ENCODE measurements around the gene ST3GAL5.

ST3GAL5 gene

DNA sequence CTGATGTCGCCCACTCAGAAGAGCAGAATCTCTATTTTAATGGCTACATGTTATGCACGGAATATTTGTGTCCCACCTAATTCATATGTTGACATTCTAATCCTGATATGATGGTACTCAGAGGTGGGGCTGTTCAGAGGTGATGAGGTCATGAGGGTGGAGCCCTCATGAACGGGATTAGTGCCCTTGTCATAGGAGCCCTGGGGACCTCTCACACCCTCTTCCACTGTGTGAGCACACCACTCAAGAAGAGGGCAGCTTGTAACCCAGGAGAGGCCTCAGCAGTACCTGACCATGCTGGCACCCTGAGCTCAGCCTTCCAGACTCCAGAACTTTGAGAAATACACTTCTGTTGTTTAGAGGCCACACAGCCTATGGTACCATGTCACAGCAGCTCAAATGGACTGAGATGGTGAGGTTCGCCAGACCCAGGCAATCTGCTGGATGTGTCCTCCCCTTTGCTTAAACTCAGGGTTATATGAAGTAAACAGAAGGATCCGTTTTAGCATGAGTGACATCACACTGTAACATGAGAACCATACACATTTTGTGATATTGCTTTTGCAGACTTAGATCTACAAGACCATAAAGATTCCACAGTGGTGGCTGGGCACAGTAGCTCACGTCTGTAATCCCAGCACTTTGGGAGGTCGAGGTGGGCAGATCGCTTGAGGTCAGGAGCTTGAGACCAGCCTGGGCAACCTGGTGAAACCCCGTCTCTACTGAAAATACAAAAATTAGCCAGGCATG lies 86.3 kb downstream of the ST3GAL5 start:
- no peak for DNase-seq

DNA sequence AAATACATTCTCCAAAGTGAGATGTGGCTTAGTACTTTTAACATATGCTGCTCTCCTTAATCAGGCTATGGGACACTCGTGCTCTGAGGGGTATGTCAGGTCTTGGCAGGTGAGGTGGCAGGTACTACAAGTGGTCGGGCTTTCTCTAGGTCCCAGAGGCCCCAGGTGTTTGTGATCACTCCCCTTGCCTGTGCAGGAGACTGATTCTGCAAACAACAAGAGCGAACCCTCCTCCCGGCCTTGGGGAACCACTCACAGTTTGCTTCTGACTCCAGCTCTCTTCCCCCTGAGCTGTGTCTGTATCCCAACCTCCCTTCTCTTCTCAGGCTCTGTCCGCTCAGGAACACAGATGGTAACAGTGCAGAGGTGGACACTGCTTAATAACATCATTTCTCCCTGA lies 86.9 kb downstream of the ST3GAL5 start:
- DNase-seq = no peak

GRCh38 chr2:85800586-85800985 lies 88.2 kb downstream of the ST3GAL5 start:
- DNase-seq = no peak

- DNase-seq = no peak
Measured at GRCh38 chr2:85799215-85799956, 89.4 kb downstream of the ST3GAL5 start.

DNA sequence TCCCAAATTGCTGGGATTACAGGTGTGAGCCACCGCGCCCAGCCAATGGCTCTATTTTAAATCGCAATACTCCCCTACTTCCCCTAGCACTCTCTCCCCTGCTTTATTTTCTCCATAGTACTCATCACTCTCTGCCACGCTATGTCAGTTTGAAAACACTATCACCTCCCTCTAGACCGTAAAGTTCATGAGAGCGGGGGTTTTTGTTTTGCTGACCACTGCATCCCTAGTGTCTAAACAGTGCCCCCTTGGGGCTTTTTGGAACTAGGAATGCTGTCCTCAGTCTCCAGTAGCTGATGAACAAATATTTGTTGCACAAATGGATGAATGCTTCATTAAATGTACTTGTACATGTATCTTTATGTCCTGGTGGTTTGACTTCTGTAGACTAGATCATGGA lies 90.9 kb downstream of the ST3GAL5 start:
- DNase-seq = no peak

GRCh38 chr2:85797263-85797660 lies 91.5 kb downstream of the ST3GAL5 start:
- DNase-seq = no peak

DNA sequence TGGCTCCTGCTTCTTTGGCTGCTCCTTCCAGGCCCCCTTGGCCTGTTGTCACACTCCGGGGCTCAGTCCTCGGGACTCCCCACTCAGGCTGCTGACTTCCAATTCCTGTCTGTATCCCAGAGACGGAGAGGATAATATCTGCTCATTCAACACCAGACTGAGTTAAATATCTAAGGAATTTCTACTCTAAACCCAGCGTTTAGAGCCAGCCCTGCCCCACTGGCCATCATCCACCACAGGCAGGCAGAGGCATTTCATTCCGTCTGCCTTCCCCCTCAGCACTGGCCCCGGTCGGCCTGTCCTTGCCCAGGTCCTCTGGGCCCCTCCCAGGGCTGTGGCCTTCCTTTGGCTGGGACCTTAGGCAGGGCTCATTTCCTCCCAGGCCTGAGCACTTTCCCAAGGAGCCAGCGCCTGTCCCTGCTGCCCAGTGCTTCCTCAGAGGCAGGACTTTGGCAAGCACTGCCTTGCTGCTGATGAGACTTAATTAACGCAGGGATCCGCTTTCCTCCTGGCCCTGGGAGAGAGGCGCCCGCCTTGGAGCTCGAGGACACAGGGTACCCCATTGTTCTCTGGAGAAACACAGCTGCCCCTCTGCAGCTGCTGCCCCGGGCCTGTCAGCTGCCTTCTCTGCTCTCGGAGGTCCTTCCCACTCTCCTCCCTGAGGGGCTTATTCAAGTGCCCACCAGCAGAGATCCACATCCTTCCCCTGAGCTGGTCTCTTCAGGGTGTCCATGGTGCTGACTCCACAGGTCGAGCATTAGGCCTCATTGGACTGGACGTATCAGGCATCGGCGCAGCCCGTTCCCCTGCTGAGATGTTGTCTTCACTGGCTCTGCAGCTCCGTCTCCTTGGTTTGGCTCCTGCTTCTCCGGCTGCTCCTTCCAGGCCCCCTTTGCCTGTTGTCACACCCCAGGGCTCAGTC lies 92.2 kb downstream of the ST3GAL5 start:
- DNase-seq = no peak

DNA sequence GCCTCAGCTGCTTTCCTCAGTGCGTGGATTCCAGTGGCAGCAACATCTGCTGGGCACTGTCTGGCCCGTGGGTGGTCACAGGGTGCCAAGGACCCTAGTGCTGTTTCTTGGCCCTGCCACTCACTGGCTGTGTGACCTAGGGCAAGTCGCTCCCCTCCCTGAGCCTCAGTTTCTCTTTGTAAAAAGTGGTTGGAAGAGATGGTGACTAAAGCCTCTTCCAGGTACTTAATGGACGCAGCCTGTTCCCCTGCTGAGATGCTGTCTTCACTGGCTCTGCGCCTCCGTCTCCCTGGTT lies 92.8 kb downstream of the ST3GAL5 start:
- DNase-seq = no peak

- no peak for DNase-seq
Measured at GRCh38 chr2:85795331-85796045, 93.3 kb downstream of the ST3GAL5 start.

- DNase-seq = no peak
Measured at GRCh38 chr2:85794491-85795121, 94.2 kb downstream of the ST3GAL5 start.

DNA sequence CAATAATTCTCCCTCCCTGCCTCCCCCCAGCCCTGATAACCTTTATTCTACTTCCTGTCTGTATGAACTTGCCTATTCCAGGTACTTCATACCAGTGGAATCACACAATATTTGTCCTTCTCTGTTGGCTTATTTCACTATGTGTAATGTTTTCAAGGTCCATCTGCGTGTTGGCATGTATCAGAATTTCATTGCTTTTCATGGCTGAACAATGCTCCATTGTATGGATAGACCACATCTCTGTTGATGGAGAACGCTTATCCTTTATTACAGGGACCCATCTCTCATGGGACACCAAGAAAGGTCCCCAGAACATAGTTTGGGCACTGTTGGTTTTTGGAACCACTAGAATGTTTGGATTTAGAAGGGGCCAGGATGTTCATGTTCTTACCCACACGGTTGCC lies 94.8 kb downstream of the ST3GAL5 start:
- no peak for DNase-seq

- DNase-seq = no peak
Measured at GRCh38 chr2:85793584-85793983, 95.2 kb downstream of the ST3GAL5 start.

DNA sequence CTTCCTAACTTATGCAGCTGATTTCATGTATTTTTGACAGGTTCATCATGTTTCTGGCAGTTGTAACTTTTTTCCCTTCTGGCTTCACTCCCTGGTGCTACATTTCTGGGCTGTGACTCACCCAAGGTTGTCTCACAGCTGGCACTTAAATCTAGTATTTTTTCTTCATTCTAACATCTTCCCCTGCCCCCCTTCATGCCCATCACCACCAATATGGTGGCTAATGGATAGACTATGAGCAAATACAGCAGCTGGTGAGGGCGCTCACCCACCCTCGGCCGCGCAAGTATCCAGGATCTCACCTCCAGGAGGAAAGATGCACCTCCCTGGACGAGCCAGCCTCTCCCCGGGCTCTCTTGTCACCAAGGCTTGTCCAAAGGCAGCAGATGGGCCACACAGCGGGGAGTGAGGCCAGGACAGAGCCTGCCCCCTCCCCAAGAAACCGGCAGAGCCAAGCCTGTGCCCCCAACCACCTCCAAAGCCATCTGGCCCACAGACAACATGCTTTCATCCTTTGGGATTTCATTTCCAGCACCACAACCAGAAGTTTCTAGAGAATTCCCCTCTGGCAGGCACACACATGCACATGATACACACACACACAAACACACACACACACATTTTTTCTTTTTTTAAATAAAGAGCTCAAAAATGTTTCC lies 95.9 kb downstream of the ST3GAL5 start:
- DNase-seq = no peak

DNA sequence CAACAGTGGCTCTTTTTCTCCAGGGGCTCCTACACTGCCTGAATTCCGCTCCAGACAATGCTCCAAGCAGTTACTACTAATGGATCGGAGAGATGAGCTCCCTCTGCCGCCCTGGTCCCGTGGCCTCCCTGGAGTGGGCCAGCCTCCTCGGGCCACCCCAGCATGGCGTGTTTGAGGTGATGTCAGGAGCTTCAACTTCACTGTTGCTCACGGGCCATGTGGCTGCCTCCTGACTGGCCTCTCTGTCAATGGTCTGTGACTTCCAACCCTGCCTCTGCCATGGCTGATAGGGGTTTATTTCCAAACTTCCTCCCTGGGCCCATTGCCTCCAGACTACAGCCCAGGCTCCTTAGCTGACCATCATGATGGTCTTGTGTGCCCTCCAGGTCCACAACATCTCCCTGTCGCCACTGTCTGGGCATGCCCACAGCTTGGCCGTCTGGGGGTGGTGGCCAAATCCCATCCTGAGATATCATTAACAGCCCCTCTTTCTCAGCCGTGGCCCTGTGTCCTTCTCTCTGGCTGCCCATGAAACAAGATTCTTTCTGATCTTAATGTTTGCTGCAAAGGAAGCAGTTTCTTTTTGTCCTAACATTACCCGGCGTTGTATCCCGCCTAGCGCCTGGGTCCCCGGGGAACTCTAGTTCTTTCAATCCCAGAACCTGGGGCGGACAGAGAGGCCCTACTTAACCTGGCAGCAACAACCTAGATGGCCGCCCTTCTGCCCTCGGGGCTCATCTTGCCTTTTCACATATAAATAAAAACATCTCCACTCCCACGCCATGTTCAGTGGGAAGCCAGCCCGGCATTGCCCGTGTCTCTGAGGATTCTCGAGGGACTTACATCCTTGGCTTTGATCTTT lies 96.9 kb downstream of the ST3GAL5 start:
- DNase-seq = no peak

GRCh38 chr2:85790499-85791188 lies 98.1 kb downstream of the ST3GAL5 start:
- no peak for DNase-seq

DNA sequence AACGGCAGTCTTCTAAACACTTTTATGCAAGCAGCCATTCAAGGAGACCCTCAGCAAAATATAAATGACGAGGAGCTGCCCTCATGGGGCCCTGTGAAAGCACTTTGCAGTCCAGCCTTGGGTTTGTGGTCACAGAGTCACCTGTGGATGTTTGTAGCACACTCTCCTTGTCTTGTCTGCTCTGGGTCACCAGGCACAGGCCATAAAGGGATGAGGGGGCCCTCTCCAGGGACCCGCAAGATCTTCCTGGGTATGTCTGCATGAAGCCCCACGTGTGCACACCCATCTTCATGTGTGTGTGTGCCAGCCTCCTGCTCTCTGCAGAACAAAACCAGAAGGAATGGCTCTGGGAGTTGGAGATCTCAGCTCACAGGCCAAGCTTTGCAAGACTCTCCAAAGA lies 98.8 kb downstream of the ST3GAL5 start:
- no peak for DNase-seq

GRCh38 chr2:85789271-85789670 lies 99.5 kb downstream of the ST3GAL5 start:
- DNase-seq = no peak

DNA sequence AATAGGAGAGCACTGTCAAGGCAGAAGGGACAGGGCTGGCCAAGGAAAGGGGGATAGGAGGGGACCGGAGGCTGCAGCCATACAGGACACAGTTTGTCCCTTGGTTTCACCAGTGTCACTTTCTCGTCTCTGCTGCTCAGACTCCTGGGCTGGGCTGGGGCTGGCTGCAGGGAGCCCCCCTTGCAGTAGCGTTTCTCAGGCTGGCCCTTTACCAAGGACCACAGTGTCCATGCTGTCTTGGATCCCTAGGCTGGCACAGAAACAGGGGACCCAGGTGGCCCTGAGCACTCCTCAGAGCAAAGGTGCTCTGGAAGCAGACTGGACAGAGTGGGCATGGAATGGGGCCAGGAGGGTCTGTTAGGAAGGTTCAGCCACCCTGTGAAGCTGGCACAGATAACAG lies 100.2 kb downstream of the ST3GAL5 start:
- DNase-seq = no peak

- no peak for DNase-seq
Measured at GRCh38 chr2:85787981-85788340, 100.8 kb downstream of the ST3GAL5 start.

- no peak for DNase-seq
Measured at GRCh38 chr2:85787282-85787980, 101.4 kb downstream of the ST3GAL5 start.

Measured in activated naive CD4-positive, alpha-beta T cell (primary cell).